HG03378 (cell line): ENCODE measurements around the gene KIF15.
A peak's percentile ranks its signal among the peaks of the same experiment; 100 is the strongest.
"Not testable (repeated sequence)": the region's sequence is repeated elsewhere in the genome, so short reads cannot be mapped to it uniquely, and the experiment has no call there.

Experiments used
- ATAC-seq: cut with Tn5 transposase; IDR thresholded peaks from one replicate; pipeline ENCODE4 v1.9.1; 2021; ENCODE audit warnings: mild to moderate bottlenecking, moderate library complexity; ENCODE audit not compliant: unreplicated experiment

Gene KIF15

DNA sequence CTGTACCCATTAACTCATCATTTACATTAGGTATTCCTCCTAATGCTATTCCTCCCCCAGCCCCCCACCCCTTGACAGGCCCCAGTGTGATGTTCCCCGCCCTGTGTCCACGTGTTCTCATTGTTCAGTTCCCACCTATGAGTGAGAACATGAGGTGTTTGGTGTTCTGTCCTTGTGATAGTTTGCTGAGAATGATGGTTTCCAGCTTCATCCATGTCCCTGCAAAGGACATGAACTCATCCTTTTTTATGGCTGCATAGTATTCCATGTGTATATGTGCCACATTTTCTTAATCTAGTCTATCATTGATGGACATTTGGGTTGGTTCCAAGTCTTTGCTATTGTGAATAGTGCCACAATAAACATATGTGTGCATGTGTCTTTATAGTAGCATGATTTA lies 54.7 kb downstream of the KIF15 start:
- ATAC-seq: not testable (repeated sequence)

DNA sequence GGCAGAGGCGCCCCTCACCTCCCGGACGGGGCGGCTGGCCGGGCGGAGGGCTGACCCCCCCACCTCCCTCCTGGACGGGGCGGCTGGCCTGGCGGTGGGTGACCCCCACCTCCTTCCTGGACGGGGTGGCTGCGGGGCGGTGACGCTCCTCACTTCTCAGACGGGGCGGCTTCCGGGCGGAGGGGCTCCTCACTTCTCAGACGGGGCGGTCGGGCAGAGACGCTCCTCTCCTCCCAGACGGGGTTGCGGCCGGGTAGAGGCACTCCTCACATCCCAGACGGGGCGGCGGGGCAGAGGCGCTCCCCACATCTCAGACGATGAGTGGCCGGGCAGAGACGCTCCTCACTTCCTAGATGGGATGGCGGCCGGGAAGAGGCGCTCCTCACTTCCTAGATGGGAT lies 59.6 kb downstream of the KIF15 start:
- ATAC-seq: not testable (repeated sequence)

DNA sequence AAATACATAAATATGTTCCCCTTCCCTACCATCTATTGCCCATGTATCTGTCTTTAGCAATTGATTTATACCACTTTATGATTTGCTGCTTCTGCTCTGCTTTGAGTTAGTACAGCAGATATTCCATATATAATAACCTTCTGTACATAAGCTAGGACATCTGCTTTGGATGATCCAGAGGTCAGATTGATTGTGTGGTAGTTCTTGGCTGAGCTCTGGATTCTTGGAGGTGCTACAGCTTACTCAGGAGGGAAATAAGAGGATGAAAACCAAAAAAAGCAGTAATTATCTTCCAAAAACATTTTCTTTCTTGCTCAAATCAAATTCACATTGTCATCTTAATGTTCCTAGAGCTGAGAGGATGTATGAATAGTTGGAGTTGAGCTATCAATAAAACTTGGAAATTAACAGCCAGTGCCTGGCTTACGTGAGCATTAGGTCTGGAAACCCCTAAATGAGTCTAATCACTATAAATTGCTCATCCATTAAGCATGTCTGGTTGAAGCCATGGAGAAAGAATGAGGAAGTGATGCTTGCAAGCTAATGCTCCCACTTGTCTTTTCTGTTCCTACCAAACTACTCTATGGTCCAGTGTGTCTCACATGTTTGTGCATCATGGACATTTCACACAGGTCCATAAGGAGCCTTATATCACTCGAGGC lies 63.8 kb downstream of the KIF15 start:
- no peak for ATAC-seq

DNA sequence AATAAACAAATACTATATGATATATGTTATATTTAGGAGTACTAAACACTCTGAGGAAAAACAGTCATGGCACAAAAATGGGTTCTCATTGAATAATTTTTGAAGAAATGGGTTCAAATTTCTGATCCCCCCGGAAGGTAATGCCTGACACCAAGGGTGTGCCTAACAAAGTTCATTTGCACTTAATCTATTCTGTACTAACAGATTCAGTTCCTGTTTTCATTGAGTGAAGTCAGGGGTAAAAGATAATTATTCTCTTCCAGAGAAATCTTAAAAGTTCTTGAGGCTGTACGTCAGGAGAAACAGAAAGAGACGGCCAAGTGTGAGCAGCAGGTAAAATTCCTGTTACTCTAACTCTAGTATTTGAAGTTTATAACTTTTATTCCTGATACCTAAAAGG lies 65.6 kb downstream of the KIF15 start:
- ATAC-seq: no peak

DNA sequence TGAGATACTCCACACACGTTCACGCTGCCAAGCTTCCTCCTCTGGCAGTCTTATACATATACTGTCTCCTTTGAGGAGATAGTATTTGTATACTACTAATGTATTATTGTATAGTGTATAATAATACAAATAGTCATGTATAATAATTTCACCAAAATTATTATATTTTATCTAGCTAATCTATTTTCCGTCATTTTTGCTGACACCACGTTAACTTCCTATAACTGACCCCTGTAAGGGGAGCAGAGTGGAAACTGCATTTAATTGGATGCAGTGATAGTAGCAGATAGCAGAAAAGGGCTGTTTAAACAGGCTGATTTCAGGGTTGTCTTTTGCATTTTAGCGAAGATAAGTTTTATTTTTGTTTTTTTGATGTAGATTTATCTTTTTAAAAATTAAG lies 69.6 kb downstream of the KIF15 start:
- no peak for ATAC-seq

DNA sequence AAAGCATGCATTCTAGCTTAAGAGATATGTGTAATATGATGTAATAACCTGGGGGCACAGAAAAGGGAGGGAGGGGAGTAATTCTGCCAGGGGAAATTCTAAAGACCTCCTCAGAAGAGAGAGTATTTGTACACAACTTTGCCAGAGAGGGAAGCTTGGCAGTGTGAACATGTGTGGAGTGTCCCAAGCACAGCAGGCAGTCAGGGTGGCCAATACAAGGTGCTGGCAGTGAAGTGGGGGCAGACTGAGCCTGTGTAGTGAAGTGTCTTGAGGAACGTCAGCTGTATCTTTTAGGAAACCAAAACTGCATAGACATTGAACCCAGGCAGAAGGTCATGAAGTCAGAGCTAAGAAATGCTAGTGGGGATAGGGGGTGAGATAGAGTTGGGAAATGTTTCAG lies 70.4 kb downstream of the KIF15 start:
- ATAC-seq: no peak

DNA sequence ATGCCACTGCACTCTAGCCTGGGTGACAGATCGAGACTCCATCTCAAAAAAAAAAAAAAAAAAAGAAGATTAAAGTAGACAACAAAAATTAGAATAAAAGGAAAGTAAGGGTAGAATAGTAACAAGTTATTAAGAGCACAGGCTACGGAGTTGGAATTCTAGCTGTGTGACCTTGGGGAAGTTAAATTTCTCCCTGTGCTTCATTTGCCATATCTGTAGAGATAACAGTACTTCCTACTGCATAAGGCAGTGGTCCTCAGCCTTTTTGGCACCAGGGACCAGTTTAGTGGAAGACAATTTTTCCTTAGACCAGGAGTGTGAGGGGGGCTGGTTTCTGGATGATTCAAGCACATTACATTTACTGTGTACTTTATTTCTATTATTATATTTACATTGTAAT lies 71.4 kb downstream of the KIF15 start:
- no peak for ATAC-seq

DNA sequence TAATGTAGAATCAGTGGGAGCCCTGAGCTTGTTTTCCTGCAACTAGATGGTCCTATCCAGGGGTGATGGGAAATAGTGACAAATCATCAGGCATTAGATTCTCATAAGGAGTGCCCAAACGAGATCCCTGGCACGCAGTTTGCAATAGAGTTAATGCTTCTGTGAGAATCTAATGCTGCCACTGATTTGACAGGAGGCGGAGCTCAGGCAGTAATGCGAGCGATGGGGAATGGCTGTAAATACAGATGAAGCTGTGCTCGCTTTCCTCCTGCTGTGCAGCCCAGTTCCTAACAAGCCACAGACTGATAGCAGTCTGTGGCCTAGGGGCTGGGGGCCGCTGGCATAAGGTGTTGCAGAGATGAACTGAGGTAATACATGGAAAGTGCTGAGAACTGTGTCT lies 71.8 kb downstream of the KIF15 start:
- no peak for ATAC-seq

DNA sequence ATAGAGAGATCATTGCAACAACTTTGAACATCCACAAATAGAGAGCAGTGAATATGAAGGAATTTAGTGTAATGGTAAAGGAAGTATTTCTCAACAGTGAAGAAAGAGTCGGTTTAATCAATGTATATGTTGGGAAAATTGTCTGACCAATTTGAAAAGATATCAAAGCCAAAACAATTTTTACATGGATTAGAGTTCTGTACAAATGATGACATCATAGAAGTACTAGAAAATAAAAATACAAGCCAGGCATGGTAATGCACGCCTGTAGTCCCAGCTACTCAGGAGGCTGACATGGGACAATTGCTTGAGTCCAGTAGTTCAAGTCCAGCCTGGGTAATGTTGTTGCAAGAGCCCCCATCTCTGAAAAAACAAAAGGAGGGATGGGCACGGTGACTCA lies 74.1 kb downstream of the KIF15 start:
- ATAC-seq: no peak

DNA sequence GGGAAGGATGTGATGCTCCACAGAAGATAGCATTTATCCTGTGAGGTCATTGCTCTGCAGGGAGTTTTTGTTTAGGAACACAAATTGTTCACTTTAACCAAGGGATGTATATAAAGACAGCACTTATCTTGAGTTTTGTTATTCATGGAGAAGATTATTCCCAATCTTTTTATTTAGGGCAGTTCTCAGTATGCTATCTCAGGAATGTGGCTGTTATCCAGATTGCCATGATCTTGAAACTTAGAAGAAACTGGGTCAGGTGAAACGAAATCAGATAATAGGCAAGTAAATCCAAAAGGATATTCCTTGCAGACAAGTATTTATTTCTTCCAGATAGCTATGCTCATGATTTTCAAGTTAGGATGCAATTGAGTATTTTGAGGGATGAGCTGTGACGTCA lies 80.8 kb downstream of the KIF15 start:
- no peak for ATAC-seq

DNA sequence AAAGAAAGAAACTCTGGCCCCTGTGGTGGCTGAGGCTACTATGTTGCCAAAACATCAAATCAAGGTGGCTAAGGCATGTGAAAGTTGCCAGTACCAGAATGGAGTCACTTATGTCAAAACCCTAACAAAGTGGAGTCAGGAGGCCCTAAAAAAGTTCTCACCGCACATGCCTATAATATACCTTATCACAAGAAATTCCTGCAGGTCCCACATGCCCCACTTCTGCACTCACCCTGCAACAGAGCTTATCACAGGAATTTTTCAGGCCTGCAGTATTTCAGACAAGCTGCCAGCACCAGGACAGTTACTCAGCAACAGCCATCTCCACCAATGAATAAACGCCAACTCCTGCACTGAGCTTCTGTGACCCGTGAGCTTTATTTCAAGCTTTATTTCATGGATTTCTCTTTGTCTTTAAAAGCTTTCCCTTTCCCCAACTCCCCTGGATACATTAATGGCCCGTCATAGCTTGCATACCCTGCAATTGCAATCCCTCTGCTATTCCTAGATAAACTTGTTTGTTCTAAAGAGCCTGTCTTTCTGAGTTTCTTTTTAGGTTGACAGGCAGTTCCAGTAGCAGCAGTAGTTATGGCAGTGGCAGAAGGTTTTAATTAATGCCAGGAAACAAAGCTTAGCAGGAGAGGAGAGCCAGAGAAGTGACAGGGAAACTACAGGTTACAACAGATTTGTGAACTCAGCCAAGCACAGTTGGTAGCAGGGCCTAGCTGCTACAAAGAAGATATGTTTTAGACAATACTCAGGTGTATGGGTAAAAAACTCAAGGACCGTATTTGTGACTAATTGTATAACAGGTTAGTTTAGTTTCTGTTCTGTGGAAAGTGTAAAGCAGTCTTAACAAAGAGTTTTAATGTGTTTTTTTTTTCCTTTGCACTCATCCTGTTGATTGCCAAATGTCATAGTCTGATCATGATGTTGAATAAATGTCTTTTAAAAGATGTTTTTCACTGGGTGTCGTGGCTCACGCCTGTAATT lies 84.2 kb downstream of the KIF15 start:
- no peak for ATAC-seq

DNA sequence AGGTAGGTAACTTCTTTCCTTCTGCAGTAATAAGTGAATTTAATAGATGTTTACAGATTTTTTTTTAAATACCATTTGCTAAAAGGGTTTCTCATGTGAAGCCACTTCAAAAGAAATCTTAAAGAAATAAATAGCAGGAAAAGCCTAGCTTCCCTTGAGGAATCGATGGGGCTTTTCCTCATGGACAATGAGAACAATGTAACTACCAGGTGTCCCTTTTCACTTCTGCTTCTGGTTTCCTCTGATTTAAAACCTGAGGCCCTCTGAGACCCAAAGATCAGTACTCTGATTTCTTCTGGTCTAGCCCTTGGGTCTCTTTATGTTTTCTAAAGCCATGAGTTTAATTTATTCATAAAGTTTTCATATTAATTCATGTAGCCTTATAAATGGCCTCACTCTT lies 87.0 kb downstream of the KIF15 start:
- no peak for ATAC-seq

DNA sequence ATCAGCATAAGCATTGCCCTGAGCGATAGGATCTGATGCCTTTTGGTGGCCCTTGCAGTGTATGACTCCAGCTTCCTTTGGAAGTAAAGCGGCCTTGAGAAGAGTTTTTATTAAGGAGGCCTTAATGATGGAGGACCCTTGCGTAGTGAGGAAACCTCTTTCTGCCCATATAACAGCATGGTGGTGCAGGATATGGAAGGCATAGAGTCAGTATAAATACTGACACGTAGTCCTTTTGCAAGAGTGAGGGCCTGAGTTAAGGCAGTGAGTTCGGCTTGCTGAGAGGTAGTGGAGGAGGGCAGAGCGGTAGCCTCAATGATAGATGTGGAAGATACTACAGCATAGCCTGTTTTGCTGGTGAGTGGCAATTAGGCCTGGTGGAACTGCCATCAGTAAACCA lies 95.1 kb downstream of the KIF15 start:
- ATAC-seq: not testable (repeated sequence)

DNA sequence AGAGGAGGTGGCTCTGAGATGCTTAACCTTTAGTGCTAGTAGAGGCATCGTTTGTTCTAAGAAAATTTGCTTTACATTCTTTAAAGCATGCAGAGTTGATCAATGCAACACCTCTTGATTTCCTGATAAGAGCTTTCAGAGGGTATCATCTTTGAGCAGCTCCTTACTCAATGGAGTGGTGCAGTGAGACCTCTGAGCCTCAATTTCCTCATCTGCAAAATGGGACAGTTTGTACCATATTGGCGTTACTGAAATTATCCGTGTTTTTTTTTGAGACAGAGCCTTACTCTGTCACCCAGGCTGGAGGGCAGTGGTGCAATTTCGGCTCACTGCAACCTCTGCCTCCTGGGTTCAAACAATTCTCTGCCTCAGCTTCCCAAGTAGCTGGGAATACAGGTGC lies 98.5 kb downstream of the KIF15 start:
- no peak for ATAC-seq

DNA sequence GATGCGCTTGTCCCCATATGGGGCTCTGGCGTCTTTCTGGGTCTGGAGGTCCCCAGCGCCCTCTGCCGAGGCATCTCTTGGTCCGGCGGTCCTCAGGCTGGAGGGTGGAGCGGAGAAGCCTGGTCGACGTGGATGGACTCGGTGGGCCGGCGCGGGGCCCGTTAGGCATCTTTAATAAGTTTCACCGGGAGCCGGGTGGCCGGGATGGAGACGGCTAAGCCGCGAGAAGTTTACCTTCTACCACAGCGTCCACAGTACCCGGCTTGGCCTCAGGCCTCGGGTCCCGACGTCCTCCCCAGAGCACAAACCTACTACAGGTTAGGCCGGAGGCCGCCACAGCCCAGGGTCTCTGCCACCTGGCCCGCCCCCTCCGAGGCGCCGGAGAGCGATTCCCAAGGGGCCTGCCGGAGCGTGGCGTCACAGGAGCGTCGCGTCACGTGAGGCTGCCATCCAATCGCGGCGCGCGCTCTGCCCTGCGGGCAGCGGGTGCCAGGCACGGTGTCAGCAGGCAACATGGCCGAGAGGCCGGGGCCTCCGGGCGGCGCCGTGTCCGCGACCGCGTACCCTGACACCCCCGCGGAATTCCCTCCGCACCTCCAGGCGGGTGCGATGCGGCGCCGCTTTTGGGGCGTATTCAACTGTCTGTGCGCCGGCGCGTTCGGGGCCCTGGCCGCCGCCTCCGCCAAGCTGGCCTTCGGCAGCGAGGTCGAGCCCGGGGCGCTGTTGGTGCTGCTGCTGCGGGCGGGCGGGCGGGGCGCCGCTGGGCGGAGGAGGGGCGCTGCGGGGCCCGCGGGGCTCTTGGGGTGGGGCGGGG lies 100.0 kb downstream of the KIF15 start, which contains the start of gene TMEM42:
TSS of gene TMEM42 (plus strand) at position 501 of the 814 bp plus-strand sequence. CDS start at position 514, 13 bp downstream.
- peak; percentile 84 for ATAC-seq

DNA sequence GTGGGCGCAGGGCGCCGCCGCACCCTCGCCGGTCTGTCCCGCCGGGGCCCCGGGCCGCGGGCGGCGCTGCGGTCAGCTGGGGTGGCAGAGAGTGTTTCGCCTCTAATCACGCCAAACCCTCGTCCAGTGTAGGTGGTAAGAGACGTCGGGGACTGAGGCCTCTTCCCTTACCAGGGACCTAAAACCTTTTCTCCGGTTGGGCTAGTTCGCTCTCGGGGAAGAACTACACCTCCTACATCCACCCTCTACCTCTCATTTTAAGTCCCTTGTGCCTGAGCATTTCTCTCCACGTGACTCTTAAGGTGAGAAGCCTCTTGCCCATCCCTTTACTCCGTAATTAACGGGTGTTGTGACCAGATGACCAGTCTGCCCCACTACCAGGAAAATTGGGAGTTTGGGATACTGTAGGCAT lies 100.6 kb downstream of the KIF15 start:
- ATAC-seq: peak; percentile 26

DNA sequence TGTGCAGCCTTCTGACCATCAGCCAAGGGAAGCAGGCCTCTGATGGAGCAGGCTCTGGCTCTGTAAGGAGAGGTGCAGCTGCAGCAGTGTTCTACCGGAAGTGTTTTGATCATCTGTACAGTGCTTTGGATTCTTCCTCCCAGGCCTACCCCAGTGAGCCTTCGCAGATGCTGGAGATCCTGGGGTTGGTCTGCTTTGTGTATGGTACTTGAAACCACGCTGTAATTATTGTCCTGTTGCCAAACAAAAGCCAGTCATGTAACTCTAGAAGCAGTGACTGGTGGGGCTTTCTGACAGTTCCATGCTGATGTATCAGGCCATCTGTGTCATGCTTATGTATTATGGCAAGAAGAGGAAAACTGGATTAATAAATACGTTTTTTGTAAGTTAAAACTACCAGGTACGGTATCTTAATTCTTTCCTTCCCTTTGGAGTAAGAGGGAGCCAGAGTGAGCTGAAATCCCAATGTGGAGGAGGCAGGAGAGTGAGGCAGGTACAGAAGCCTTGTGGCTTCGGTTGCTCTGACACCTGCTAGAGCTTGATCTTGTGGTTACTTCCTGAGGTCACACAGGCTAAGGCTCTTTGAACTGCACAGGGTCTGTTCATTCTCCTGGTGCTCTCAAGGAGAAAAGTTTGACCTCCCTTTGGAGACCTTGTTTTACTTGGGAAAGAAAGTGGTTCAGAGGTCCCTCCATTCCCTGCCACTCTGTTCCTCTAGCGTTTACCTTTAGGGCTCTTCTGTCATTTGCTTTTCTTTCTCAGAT lies 103.9 kb downstream of the KIF15 start:
- ATAC-seq: no peak

DNA sequence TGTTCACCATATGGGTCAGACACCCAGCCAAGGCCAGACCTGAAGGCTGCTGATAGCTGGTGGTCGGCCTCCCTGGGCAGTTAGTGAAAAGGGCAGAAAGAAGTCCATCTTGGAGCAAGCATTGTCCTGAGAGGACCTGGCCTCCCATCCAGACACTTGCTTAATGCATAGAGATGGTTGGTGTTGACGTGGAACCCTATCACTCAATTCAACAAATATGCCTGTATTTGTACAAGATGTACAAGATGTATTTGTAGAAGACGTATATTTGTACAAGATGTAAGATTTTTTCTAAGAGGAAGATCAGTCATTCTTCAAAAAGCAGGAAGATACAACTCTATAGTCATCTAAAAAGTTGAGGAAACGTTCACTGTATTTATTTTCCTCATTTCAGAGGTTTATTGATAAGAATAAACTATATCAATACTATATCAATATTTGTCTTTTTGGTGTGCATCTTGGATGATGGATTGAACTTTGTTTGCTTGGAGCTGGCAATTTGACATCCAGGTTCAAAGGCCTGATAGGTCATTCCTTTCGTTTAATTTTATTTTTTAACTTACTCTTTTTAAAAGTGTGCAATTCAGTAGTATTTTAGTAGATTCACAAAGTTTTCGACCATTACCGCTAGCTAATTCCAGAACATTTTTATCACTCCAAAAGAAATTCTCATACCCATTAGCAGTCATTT lies 106.0 kb downstream of the KIF15 start:
- no peak for ATAC-seq

DNA sequence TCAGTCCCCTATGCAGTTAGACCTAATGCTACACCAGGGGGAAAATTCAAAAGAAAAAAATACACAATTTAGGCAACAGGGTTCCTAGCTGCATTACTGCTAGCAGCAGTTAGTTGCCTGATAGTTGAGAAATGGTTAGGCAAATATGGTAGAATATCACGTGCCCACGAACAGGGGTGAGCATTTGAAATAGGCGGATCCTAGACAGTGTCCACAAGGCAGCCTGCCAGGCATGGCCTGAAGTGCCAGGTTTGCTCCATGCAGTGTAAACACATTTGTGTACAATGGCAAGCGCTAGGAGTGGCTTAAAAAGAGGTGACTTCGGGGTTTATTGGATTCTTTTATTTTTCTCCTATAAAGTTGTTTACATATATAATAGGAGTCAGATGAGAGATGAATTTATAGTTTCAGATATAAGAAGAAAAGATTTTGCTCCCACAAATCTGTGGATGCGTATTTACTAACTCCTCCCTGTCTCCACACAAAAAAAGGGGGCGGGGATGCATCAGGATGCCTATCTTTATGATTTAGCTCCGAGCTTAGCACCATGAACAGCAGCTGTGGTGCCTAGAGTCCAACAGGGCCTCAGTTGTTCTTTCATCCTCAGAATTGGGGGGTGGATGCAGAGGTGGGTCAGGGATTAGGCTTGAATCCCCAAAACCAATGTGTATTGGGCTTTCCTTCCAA lies 108.9 kb downstream of the KIF15 start:
- ATAC-seq: no peak
